Measurements from ENCODE around the gene SEMA5B.

Gene SEMA5B

DNA sequence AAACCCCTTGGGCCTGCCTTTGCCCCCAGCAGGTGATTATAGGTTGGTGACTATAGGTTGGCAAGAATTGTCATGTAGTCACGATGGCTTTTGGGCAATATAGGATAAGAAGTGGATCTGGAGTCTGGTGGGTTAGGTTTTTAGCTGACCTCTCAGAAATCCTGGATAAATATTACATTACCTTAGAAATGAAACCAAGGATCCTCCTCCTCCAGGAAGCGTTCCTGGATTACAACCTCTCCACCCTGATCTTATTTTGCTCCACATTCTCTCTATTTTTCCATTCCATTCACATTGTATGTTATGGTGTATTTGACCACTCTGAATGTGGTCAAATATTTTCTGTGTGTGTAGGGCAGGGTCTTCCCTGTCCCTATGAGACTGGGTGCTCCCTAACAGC lies 82.3 kb downstream of the SEMA5B start:
- DNase-seq (ENCODE audit: insufficient read length, low spot score): no peak
- no peak for TF ChIP-seq POLR2AphosphoS5 (IDR thresholded peaks at IDR 0.05; ENCODE audit: low read depth, low read length)
- no peak for TF ChIP-seq PAX5 (IDR thresholded peaks at IDR 0.05; ENCODE audit: insufficient read depth, low read length, severe bottlenecking)
- TF ChIP-seq TAF1 (IDR thresholded peaks at IDR 0.05; ENCODE audit: low read depth, low read length): no peak
- TF ChIP-seq SPI1 (IDR thresholded peaks at IDR 0.05; ENCODE audit: low read depth, low read length): no peak
- TF ChIP-seq POU2F2 (IDR thresholded peaks at IDR 0.05; ENCODE audit: low read depth, low read length): no peak
- no peak for TF ChIP-seq POLR2A (IDR thresholded peaks at IDR 0.05; ENCODE audit: low read depth, low read length)
- no peak for FAIRE-seq

GRCh38 chr3:122944671-122945161 lies 82.8 kb downstream of the SEMA5B start:
- TF ChIP-seq POU2F2 (IDR thresholded peaks at IDR 0.05; ENCODE audit: low read depth, low read length) (no peak), POLR2AphosphoS5 (IDR thresholded peaks at IDR 0.05; ENCODE audit: low read depth, low read length) (no peak), POLR2A (IDR thresholded peaks at IDR 0.05; ENCODE audit: low read depth, low read length) (no peak), SPI1 (IDR thresholded peaks at IDR 0.05; ENCODE audit: low read depth, low read length) (no peak), TAF1 (IDR thresholded peaks at IDR 0.05; ENCODE audit: low read depth, low read length) (no peak), PAX5 (IDR thresholded peaks at IDR 0.05; ENCODE audit: insufficient read depth, low read length, severe bottlenecking) (no peak)
- FAIRE-seq (no peak), DNase-seq (ENCODE audit: insufficient read length, low spot score) (no peak)

DNA sequence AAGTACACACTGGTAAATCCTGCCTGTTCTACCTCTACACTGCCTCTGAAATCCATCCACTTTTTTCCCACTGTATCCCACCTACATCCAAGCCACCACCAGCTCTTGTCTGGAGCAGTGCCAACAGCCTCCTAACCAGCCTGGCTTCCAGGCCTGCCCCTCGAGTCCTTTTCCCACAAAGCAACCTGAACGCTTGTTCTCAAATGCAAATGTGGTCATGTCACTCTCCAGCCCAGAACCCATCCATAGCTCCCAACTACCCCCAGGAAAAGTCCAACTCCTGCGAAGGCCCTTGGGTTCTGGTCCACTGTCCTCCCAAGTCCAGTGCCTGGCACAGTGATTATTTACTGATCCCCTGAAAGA lies 83.8 kb downstream of the SEMA5B start:
- no peak for TF ChIP-seq SPI1 (IDR thresholded peaks at IDR 0.05; ENCODE audit: low read depth, low read length)
- TF ChIP-seq POLR2A (IDR thresholded peaks at IDR 0.05; ENCODE audit: low read depth, low read length): no peak
- no peak for TF ChIP-seq POLR2AphosphoS5 (IDR thresholded peaks at IDR 0.05; ENCODE audit: low read depth, low read length)
- TF ChIP-seq TAF1 (IDR thresholded peaks at IDR 0.05; ENCODE audit: low read depth, low read length): no peak
- TF ChIP-seq PAX5 (IDR thresholded peaks at IDR 0.05; ENCODE audit: insufficient read depth, low read length, severe bottlenecking): no peak
- no peak for TF ChIP-seq POU2F2 (IDR thresholded peaks at IDR 0.05; ENCODE audit: low read depth, low read length)
- no peak for FAIRE-seq
- no peak for DNase-seq (ENCODE audit: insufficient read length, low spot score)

DNA sequence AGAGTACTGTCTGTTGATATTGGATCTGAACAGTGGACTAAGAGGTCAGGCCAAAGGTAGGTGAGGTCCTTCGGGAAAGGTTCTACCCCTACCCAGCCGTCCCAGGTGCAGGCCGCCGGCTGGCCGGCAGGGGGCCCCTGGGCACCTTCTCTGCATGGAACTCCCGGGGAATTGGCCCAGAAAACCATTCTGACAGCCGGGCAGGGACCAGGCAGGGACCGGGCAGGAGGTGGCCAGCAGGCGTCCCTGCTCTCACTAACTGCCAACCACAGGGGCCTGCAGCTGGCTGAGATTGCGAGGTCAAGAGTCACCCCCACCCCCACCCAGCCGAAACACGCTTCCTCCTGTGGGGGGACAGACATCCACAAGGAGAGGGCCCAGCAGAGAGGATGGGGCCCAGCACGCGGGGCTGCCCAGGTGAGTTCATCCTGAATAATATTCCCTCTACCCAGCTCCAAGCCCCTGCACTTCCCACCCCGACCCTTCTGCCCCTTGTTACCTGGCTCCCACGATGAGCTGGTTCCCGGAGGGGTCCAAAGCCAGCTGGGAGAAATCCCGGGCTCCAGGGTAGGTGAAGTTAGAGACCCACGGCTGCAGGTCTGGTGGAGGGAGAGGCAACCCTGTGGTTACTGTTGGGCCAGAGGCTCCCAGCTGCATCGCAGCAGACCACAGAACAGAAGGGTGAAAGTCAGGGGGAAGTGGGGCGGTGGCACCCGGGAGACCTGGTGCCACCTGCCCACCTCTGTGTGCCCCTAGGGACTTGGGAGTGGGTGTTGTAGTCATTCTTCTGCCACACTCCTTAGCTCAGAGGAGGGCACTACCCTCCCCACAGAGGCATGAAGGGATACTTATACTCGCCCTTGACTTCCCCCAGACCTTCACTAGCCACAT lies 84.4 kb downstream of the SEMA5B start:
- TF ChIP-seq PAX5 (IDR thresholded peaks at IDR 0.05; ENCODE audit: insufficient read depth, low read length, severe bottlenecking): no peak
- DNase-seq (ENCODE audit: insufficient read length, low spot score) (peak; percentile 68), FAIRE-seq (peak; percentile 81)

GRCh38 chr3:122942239-122942638 lies 85.3 kb downstream of the SEMA5B start:
- no peak for FAIRE-seq
- no peak for TF ChIP-seq TAF1 (IDR thresholded peaks at IDR 0.05; ENCODE audit: low read depth, low read length)
- TF ChIP-seq POU2F2 (IDR thresholded peaks at IDR 0.05; ENCODE audit: low read depth, low read length): no peak
- no peak for TF ChIP-seq POLR2AphosphoS5 (IDR thresholded peaks at IDR 0.05; ENCODE audit: low read depth, low read length)
- no peak for DNase-seq (ENCODE audit: insufficient read length, low spot score)

- no peak for FAIRE-seq
- no peak for DNase-seq (ENCODE audit: insufficient read length, low spot score)
- TF ChIP-seq POLR2AphosphoS5 (IDR thresholded peaks at IDR 0.05; ENCODE audit: low read depth, low read length): no peak
- TF ChIP-seq PAX5 (IDR thresholded peaks at IDR 0.05; ENCODE audit: insufficient read depth, low read length, severe bottlenecking): no peak
- no peak for TF ChIP-seq POU2F2 (IDR thresholded peaks at IDR 0.05; ENCODE audit: low read depth, low read length)
These were observed 86.0 kb downstream of the SEMA5B start for GRCh38 chr3:122941228-122942206.

GRCh38 chr3:122940628-122941086 lies 86.9 kb downstream of the SEMA5B start:
- FAIRE-seq (no peak), DNase-seq (ENCODE audit: insufficient read length, low spot score) (no peak)
- TF ChIP-seq POU2F2 (IDR thresholded peaks at IDR 0.05; ENCODE audit: low read depth, low read length) (no peak), TAF1 (IDR thresholded peaks at IDR 0.05; ENCODE audit: low read depth, low read length) (no peak), SPI1 (IDR thresholded peaks at IDR 0.05; ENCODE audit: low read depth, low read length) (no peak), POLR2AphosphoS5 (IDR thresholded peaks at IDR 0.05; ENCODE audit: low read depth, low read length) (no peak), PAX5 (IDR thresholded peaks at IDR 0.05; ENCODE audit: insufficient read depth, low read length, severe bottlenecking) (no peak)

DNA sequence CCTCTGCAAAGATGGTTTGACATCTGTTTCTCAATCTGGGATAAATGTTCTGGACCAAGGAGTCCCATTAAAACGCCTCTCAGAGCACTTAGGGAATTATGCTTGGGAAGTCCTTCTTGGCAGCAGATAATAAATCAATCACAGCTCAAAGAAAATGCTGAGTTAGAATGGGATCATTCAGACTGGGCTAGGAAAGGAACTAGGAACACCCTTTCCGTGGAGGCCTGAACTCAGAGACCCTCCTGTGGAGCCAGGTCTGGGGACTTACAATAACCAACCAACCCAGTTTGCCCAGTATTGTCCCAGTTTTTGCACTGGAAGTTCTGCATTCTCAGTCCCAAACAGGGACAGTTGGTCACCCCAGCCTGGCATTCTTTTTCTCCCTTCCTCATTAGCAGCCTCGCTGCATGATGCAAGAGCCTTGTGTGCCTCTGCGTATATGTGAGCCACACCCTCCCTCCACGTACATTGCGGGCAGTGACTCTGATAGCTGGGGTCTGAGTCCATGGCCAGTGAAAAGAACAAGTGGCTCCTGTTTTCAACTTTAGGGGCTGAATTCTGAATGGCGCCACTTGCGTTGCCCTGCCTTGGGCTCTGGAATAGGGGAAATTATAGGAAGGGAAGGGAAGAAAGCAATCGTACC lies 88.7 kb downstream of the SEMA5B start:
- TF ChIP-seq POLR2AphosphoS5 (IDR thresholded peaks at IDR 0.05; ENCODE audit: low read depth, low read length): no peak
- TF ChIP-seq POLR2A (IDR thresholded peaks at IDR 0.05; ENCODE audit: low read depth, low read length): no peak
- TF ChIP-seq SPI1 (IDR thresholded peaks at IDR 0.05; ENCODE audit: low read depth, low read length): no peak
- TF ChIP-seq POU2F2 (IDR thresholded peaks at IDR 0.05; ENCODE audit: low read depth, low read length): no peak
- no peak for TF ChIP-seq PAX5 (IDR thresholded peaks at IDR 0.05; ENCODE audit: insufficient read depth, low read length, severe bottlenecking)
- no peak for TF ChIP-seq TAF1 (IDR thresholded peaks at IDR 0.05; ENCODE audit: low read depth, low read length)
- DNase-seq (ENCODE audit: insufficient read length, low spot score) (no peak), FAIRE-seq (no peak)

DNA sequence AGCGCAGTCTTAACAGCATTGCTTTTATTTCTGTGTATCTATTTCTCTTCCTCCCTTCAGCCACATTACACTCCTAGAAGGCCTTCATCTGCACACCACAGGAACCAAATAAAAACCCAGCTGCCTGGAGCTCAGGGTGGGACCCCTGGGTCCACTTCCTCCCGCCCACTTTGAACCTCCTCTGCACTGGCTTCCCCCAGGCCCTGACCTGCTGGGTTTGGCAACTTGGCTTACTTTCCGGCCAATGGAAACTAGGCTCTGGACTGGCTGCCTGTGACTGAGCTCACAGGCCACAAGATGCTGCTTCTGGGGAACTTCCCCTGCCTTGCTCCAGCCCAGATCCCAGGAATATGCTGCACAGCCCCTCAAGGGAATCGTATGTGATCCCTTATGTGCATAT lies 89.8 kb downstream of the SEMA5B start:
- no peak for FAIRE-seq
- TF ChIP-seq POLR2A (IDR thresholded peaks at IDR 0.05; ENCODE audit: low read depth, low read length): no peak
- TF ChIP-seq POU2F2 (IDR thresholded peaks at IDR 0.05; ENCODE audit: low read depth, low read length): no peak
- TF ChIP-seq POLR2AphosphoS5 (IDR thresholded peaks at IDR 0.05; ENCODE audit: low read depth, low read length): no peak
- no peak for TF ChIP-seq PAX5 (IDR thresholded peaks at IDR 0.05; ENCODE audit: insufficient read depth, low read length, severe bottlenecking)
- TF ChIP-seq SPI1 (IDR thresholded peaks at IDR 0.05; ENCODE audit: low read depth, low read length): no peak
- TF ChIP-seq TAF1 (IDR thresholded peaks at IDR 0.05; ENCODE audit: low read depth, low read length): no peak
- DNase-seq (ENCODE audit: insufficient read length, low spot score): no peak
